Fibroblast of skin of left quadriceps (primary cell): Measurements from ENCODE around the gene FOXD4L3.
"Not testable (repeated sequence)": the region's sequence is repeated elsewhere in the genome, so short reads cannot be mapped to it uniquely, and the experiment has no call there.

Source experiments
- DNase-seq, 2 experiments: peaks; one replicate each; pipeline ENCODE4 v3.0.0-alpha.2; 2013; ENCODE audit warnings: low read depth in 2 of 2

FOXD4L3 gene

GRCh38 chr9:68343992-68344391, 41.3 kb downstream of the FOXD4L3 start:
- DNase-seq: not testable (repeated sequence)

GRCh38 chr9:68351689-68352088, 49.0 kb downstream of the FOXD4L3 start:
- not testable (repeated sequence) for DNase-seq
